ENCODE results near the gene STAM.

GRCh38 chr10:17643755-17644484, at the start of gene STAM:
- TF ChIP-seq POLR2AphosphoS5 (IDR thresholded peaks at IDR 0.05) (peak; percentile 86 to 88), POLR2A (IDR thresholded peaks at IDR 0.05; ENCODE audit: low read depth) (peak; percentile 25), EP300 (IDR thresholded peaks at IDR 0.05) (no peak)
- TF ChIP-seq, protein P1, sequence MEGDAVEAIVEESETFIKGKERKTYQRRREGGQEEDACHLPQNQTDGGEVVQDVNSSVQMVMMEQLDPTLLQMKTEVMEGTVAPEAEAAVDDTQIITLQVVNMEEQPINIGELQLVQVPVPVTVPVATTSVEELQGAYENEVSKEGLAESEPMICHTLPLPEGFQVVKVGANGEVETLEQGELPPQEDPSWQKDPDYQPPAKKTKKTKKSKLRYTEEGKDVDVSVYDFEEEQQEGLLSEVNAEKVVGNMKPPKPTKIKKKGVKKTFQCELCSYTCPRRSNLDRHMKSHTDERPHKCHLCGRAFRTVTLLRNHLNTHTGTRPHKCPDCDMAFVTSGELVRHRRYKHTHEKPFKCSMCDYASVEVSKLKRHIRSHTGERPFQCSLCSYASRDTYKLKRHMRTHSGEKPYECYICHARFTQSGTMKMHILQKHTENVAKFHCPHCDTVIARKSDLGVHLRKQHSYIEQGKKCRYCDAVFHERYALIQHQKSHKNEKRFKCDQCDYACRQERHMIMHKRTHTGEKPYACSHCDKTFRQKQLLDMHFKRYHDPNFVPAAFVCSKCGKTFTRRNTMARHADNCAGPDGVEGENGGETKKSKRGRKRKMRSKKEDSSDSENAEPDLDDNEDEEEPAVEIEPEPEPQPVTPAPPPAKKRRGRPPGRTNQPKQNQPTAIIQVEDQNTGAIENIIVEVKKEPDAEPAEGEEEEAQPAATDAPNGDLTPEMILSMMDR (IDR thresholded peaks at IDR 0.05) = no peak

Data from esophagus muscularis mucosa (tissue), 4 donors.